Pancreas (tissue), 10 donors: ENCODE results near the gene GPHN. TPM values are rescaled to one million over a fixed set of nuclear protein-coding genes. Genes with fewer than 3 reads are reported as not detected.

ENCODE experiments used
- ATAC-seq, 4 donors: fragments of 200-7000 bp; cut with Tn5 transposase; one replicate each; pipeline versions ENCODE4 v1.8.0 to v1.9.1; 2020; ENCODE audit warnings: mild to moderate bottlenecking in 4 of 4, moderate library complexity in 4 of 4
- DNase-seq, 6 donors: peaks; one replicate each; pipeline ENCODE4 v3.0.0-alpha.2; 2020
- FAIRE-seq: peaks from 2 replicates; lab custom pipeline; 2012; peaks lifted over from hg19 to GRCh38; lab: Jason Lieb, UNC
- H3K27ac ChIP-seq, 4 donors: fragments of 200-600 bp; sonication (generic); 1 replicate in 3 of 4; 2 replicates in 1 of 4; pipeline versions ENCODE4 v1.5.0 to v1.8.0; 2020
- H3K27me3 ChIP-seq, 4 donors: fragments of 200-600 bp; one replicate each; pipeline ENCODE4 v1.8.0; 2021
- H3K36me3 ChIP-seq, 3 donors: fragments of 200-600 bp; sonication (generic) in 1 of 3; one replicate each; pipeline versions ENCODE4 v1.5.0 to v1.8.0; 2020 to 2021
- H3K4me1 ChIP-seq, 3 donors: fragments of 200-600 bp; one replicate each; pipeline ENCODE4 v1.8.0; 2021
- H3K4me3 ChIP-seq, 4 donors: fragments of 200-600 bp; sonication (generic) in 2 of 4; one replicate each; pipeline versions ENCODE4 v1.5.0 to v1.8.0; 2020 to 2021
- H3K9me3 ChIP-seq, 4 donors: fragments of 200-600 bp; one replicate each; pipeline ENCODE4 v1.8.0; 2021
- CTCF ChIP-seq, 4 donors: fragments of 200-600 bp; sonication (generic) in 3 of 4; IDR thresholded peaks; one replicate each; pipeline versions ENCODE4 v1.5.0 to v1.8.0; 2021; ENCODE audit warnings: antibody characterized with exemption in 4 of 4
- WGBS, 2 donors: extraction: QIAGEN DNeasy Blood & Tissue Kit; methylation state at CpG; one replicate each; pipeline ENCODE4 v1.1.7; 2013; 5-methylcytosine and 5-hydroxymethylcytosine counted together
- intact Hi-C, 3 donors: fragments of 100-400 bp; cut with DNase I; formaldehyde crosslinking; loops; one replicate each; pipeline versions ENCODE4 v1.11.1 to v1.14.2; 2022
- polyA plus RNA-seq, 2 donors: library from polyadenylated mRNA; stranded (reverse); fragments of 200-250 nt; gene quantifications; one replicate each; pipeline ENCODE4 v1.2.3, GENCODE V29; 2013
- total RNA-seq, 6 donors: library from RNA; stranded (reverse); fragmentation: NEBNext Ultra II Directional in 4 of 6; extraction: Animal tissue kit (Norgen Biotek cat#: 25700) in 4 of 6; gene quantifications; one replicate each; pipeline versions ENCODE4 v1.2.1 to v1.2.4, GENCODE V29; 2021 to 2023
- donor health status: healthy with polysubstance abuse.
- donor health status: DM: no; HTN: no; CAD: no; lungs with moderate emphysema.
- donor health status: DM: no; HTN: no; CAD: no.
- donor health status: control.
- donor health status: control.
- donor health status: Bipolar disorder and iron deficiency.
- donor health status: DM: yes; HTN: yes; CAD: no.
- donor health status: DM: no; HTN: no; CAD: no.
- donor health status: DM: no; HTN: no; CAD: no.
- donor health status: DM: yes; HTN: yes; CAD: no.

GPHN gene
- total and polyA plus RNA-seq, 8 donors, result 20.3 to 47.6 (median 24.4) TPM

- Histone ChIP-seq H3K9me3 (no peaks in the 10 kb centered on the region), H3K4me3 (no peak overlapping the region), H3K4me1 (peaks cover 7 to 17% (median 14%) of the 10 kb centered on the region in 3 donors), H3K36me3 (no peaks in the 10 kb centered on the region), H3K27ac (peak overlapping the region in 1 of 4 donors; percentile 25), H3K27me3 (no peaks in the 10 kb centered on the region)
- FAIRE-seq (no peak), DNase-seq (peak in 3 of 6 donors; percentile 41 to 72 (median 66)), ATAC-seq (peak; percentile 95 to 98 (median 97))
- intact Hi-C loops, result no loop called here
- 5 to 7% methylated on average over 1 of the region's 1 CpG for WGBS, 2 donors
- no peak for TF ChIP-seq CTCF (IDR thresholded peaks at IDR 0.05)
Measured at GRCh38 chr14:66483322-66483721, 24.6 kb upstream of the GPHN start.

GRCh38 chr14:66485029-66485428, 22.9 kb upstream of the GPHN start:
- intact Hi-C loops, result no loop called here
- DNase-seq, result no peak
- 61 to 84% methylated on average over 3 of the region's 3 CpGs for WGBS, 2 donors

GRCh38 chr14:66485910-66486421, 22.0 kb upstream of the GPHN start, which contains the start of gene CCDC196:
TSS of gene CCDC196 (plus strand) at chr14:66486371. CDS start at chr14:66486503, 132 bp downstream.
- no peak for FAIRE-seq
- 90 to 92% methylated on average over 2 of the region's 2 CpGs for WGBS, 2 donors

More at GRCh38 chr14:66485029-66485428, 22.9 kb upstream of the GPHN start:
- ATAC-seq, result no peak
- Histone ChIP-seq H3K36me3 (no peaks in the 10 kb centered on the region), H3K9me3 (no peaks in the 10 kb centered on the region), H3K4me3 (no peak overlapping the region), H3K27me3 (no peaks in the 10 kb centered on the region), H3K27ac (no peak overlapping the region), H3K4me1 (peaks cover 7 to 17% (median 11%) of the 10 kb centered on the region in 3 donors)
- no peak for TF ChIP-seq CTCF (IDR thresholded peaks at IDR 0.05)
- no peak for FAIRE-seq

GRCh38 chr14:66487164-66487563, 20.8 kb upstream of the GPHN start:
- Histone ChIP-seq H3K27ac (no peak overlapping the region), H3K27me3 (no peaks in the 10 kb centered on the region), H3K36me3 (no peaks in the 10 kb centered on the region), H3K4me1 (peaks cover 7 to 14% (median 11%) of the 10 kb centered on the region in 3 donors), H3K9me3 (no peaks in the 10 kb centered on the region), H3K4me3 (no peak overlapping the region)
- 76 to 79% methylated on average over 2 of the region's 2 CpGs for WGBS, 2 donors
- DNase-seq (no peak), ATAC-seq (no peak), FAIRE-seq (no peak)
- TF ChIP-seq CTCF (IDR thresholded peaks at IDR 0.05), result no peak
- intact Hi-C loops, result no loop called here

More at GRCh38 chr14:66485910-66486421, 22.0 kb upstream of the GPHN start, which contains the start of gene CCDC196:
- H3K27me3 ChIP-seq, result no peaks in the 10 kb centered on the region
- no peaks in the 10 kb centered on the region for H3K36me3 ChIP-seq
- H3K27ac ChIP-seq, result no peak within 1 kb of the TSS
- ATAC-seq (no peak), DNase-seq (no peak)
- no peak within 1 kb of the TSS for H3K4me3 ChIP-seq
- H3K9me3 ChIP-seq, result no peaks in the 10 kb centered on the region
- H3K4me1 ChIP-seq, result peaks cover 7 to 17% (median 11%) of the 10 kb centered on the region in 3 donors
- no peak for TF ChIP-seq CTCF (IDR thresholded peaks at IDR 0.05)
- intact Hi-C loops, result no loop called here
